A549 (cell line): ENCODE results near the gene TNFRSF13B. TPM values are rescaled to one million over a fixed set of nuclear protein-coding genes. Genes with fewer than 3 reads are reported as not detected.

ENCODE experiments used
- ATAC-seq, 2 experiments: fragments of 200-7000 bp in 1 of 2; fragments of >200 bp in 1 of 2; cut with Nextera tagmentation in 1 of 2; cut with Tn5 transposase in 1 of 2; 3 replicates each; pipeline versions ENCODE4 v1.8.0 to v1.9.1; 2018 to 2020; ENCODE audit warnings: mild to moderate bottlenecking in 1 of 2, moderate library complexity in 1 of 2
- CTCF ChIA-PET: fragments of 300-600 bp; sonication (Branson Sonifier 250); formaldehyde crosslinking; extraction: SDS; loops from one replicate; lab custom pipeline; 2021; ENCODE audit warnings: antibody characterized with exemption, inconsistent platforms; lab: Yijun Ruan, JAX
- POLR2A ChIA-PET: fragments of 350-600 bp; formaldehyde crosslinking; extraction: SDS; loops from one replicate; lab custom pipeline; 2021; ENCODE audit warnings: antibody characterized with exemption, inconsistent platforms; lab: Yijun Ruan, JAX
- DNase-seq, 2 experiments: peaks; one replicate each; pipeline versions ENCODE4 v3.0.0 to v3.0.0-alpha.2; 2011 to 2016; ENCODE audit warnings: low read depth in 1 of 2, low spot score in 1 of 2
- FAIRE-seq: peaks from 2 replicates; lab custom pipeline; 2011; peaks lifted over from hg19 to GRCh38; lab: Jason Lieb, UNC
- H3K27ac ChIP-seq, 2 experiments: fragments of >200 bp; sonication (Bioruptor Twin); formaldehyde crosslinking; 3 replicates each; pipeline ENCODE4 v1.5.1; 2016 to 2017
- H3K4me1 ChIP-seq: fragments of >200 bp; sonication (Bioruptor Twin); formaldehyde crosslinking; 3 replicates; pipeline ENCODE4 v1.6.1; 2016
- H3K4me2 ChIP-seq: fragments of >200 bp; sonication (Bioruptor Twin); formaldehyde crosslinking; 3 replicates; pipeline ENCODE4 v1.6.1; 2016
- H3K4me3 ChIP-seq: fragments of >200 bp; sonication (Bioruptor Twin); formaldehyde crosslinking; 3 replicates; pipeline ENCODE4 v1.5.1; 2016
- H3K9me3 ChIP-seq: fragments of >200 bp; sonication (Bioruptor Twin); formaldehyde crosslinking; 3 replicates; pipeline ENCODE4 v1.6.1; 2016
- ATOH8 ChIP-seq: fragments of 250-450 bp; sonication (Bioruptor Pico); IDR thresholded peaks from 2 replicates; pipeline ENCODE4 v1.5.0; 2020; ENCODE audit warnings: low read depth, mild to moderate bottlenecking, moderate library complexity
- CBX2 ChIP-seq: fragments of 200-600 bp; sonication (generic); IDR thresholded peaks from 2 replicates; pipeline ENCODE4 v1.6.1; 2016; ENCODE audit warnings: low read depth, mild to moderate bottlenecking, borderline replicate concordance
- CEBPB ChIP-seq, 2 experiments: fragments of >200 bp in 1 of 2; sonication (Bioruptor Twin) in 1 of 2; formaldehyde crosslinking in 1 of 2; IDR thresholded peaks; 2 replicates each; pipeline ENCODE4 v1.6.1; 2012 to 2016
- CTCF ChIP-seq: fragments of >200 bp; sonication (Bioruptor Twin); formaldehyde crosslinking; IDR thresholded peaks from 3 replicates; pipeline ENCODE4 v1.5.1; 2016
- EHF ChIP-seq: fragments of 250-450 bp; sonication (Bioruptor Pico); IDR thresholded peaks from 2 replicates; pipeline ENCODE4 v1.5.0; 2020; ENCODE audit warnings: mild to moderate bottlenecking
- EHMT2 ChIP-seq: fragments of 200-600 bp; sonication (generic); IDR thresholded peaks from 2 replicates; pipeline ENCODE4 v1.6.1; 2016; ENCODE audit warnings: antibody characterized with exemption, low read depth, mild to moderate bottlenecking, moderate library complexity
- EP300 ChIP-seq, 2 experiments: fragments of >200 bp; sonication (Bioruptor Twin); formaldehyde crosslinking; IDR thresholded peaks; 2 replicates in 1 of 2; 3 replicates in 1 of 2; pipeline ENCODE4 v1.6.1; 2016 to 2017
- ESRRA ChIP-seq: fragments of 150-350 bp; IDR thresholded peaks from 2 replicates; pipeline ENCODE4 v1.6.1; 2014; ENCODE audit warnings: mild to moderate bottlenecking, low read length, borderline replicate concordance
- FOSL2 ChIP-seq, 2 experiments: fragments of 450-650 bp in 1 of 2; fragments of >200 bp in 1 of 2; sonication (Bioruptor Twin) in 1 of 2; formaldehyde crosslinking; IDR thresholded peaks; 2 replicates each; pipeline versions ENCODE4 v1.5.0 to v1.6.1; 2016 to 2020; ENCODE audit warnings: mild to moderate bottlenecking in 1 of 2, moderate library complexity in 1 of 2
- HDAC2 ChIP-seq: fragments of 200-600 bp; sonication (generic); IDR thresholded peaks from 2 replicates; pipeline ENCODE4 v1.6.1; 2016
- HOXA7 ChIP-seq: fragments of 250-450 bp; sonication (Bioruptor Pico); IDR thresholded peaks from 2 replicates; pipeline ENCODE4 v1.5.0; 2020; ENCODE audit warnings: mild to moderate bottlenecking, moderate library complexity
- HOXB13 ChIP-seq: fragments of 250-450 bp; sonication (Bioruptor Pico); IDR thresholded peaks from 2 replicates; pipeline ENCODE4 v1.5.0; 2020; ENCODE audit warnings: low read depth, mild to moderate bottlenecking, moderate library complexity
- HOXB5 ChIP-seq: fragments of 250-450 bp; sonication (Bioruptor Pico); IDR thresholded peaks from 2 replicates; pipeline ENCODE4 v1.5.0; 2020; ENCODE audit warnings: mild to moderate bottlenecking, moderate library complexity
- MAFK ChIP-seq: fragments of 450-650 bp; IDR thresholded peaks from 2 replicates; pipeline ENCODE4 v1.6.1; 2014; ENCODE audit not compliant: partially characterized antibody
- NFE2L2 ChIP-seq: fragments of 150-350 bp; conservative IDR thresholded peaks from 2 replicates; pipeline ENCODE4 v1.6.1; 2014; ENCODE audit warnings: low read length
- NPAS2 ChIP-seq: fragments of 250-450 bp; sonication (Bioruptor Pico); IDR thresholded peaks from 2 replicates; pipeline ENCODE4 v1.8.0; 2022; ENCODE audit warnings: mild to moderate bottlenecking, moderate library complexity, borderline replicate concordance
- PHF8 ChIP-seq: fragments of 200-600 bp; sonication (generic); IDR thresholded peaks from 2 replicates; pipeline ENCODE4 v1.6.1; 2016; ENCODE audit warnings: low read depth, mild to moderate bottlenecking, antibody characterized with exemption, moderate library complexity, borderline replicate concordance
- RAD21 ChIP-seq, 2 experiments: fragments of >200 bp in 1 of 2; sonication (Bioruptor Twin) in 1 of 2; formaldehyde crosslinking in 1 of 2; IDR thresholded peaks in 1 of 2; conservative IDR thresholded peaks in 1 of 2; 2 replicates in 1 of 2; 3 replicates in 1 of 2; pipeline ENCODE4 v1.6.1; 2012 to 2018; ENCODE audit warnings: inconsistent platforms in 1 of 2
- RARB ChIP-seq: fragments of 250-450 bp; sonication (Bioruptor Pico); IDR thresholded peaks from 2 replicates; pipeline ENCODE4 v1.8.0; 2021; ENCODE audit warnings: mild to moderate bottlenecking, moderate library complexity
- RCOR1 ChIP-seq: fragments of 150-350 bp; IDR thresholded peaks from 2 replicates; pipeline ENCODE4 v1.6.1; 2014; ENCODE audit warnings: antibody characterized with exemption, low read length, low read depth
- RFX5 ChIP-seq: fragments of 450-650 bp; IDR thresholded peaks from 2 replicates; pipeline ENCODE4 v1.7.1; 2014; ENCODE audit warnings: antibody characterized with exemption, mild to moderate bottlenecking, moderate library complexity
- SMC3 ChIP-seq: fragments of >200 bp; sonication (Bioruptor Twin); formaldehyde crosslinking; IDR thresholded peaks from 3 replicates; pipeline ENCODE4 v1.6.1; 2018; ENCODE audit warnings: inconsistent platforms
- TFCP2L1 ChIP-seq: fragments of 250-450 bp; sonication (Bioruptor Pico); IDR thresholded peaks from 2 replicates; pipeline ENCODE4 v1.5.0; 2021; ENCODE audit warnings: mild to moderate bottlenecking
- USF2 ChIP-seq: fragments of 450-650 bp; IDR thresholded peaks from 2 replicates; pipeline ENCODE4 v1.6.1; 2014; ENCODE audit warnings: antibody characterized with exemption
- WGBS: methylation state at CpG from one replicate; pipeline ENCODE4 v1.1.6; 2017; ENCODE audit errors: missing lambda C conversion rate; 5-methylcytosine and 5-hydroxymethylcytosine counted together
- polyA plus RNA-seq, 4 experiments: library from polyadenylated mRNA; depleted of rRNA in 3 of 4; stranded (reverse); fragments of >200 nt; fragmentation: RNase III in 1 of 4; extraction: RNeasy Plus Mini Kit Qiagen cat#74134 plus additional on column Dnase treatment in 1 of 4; gene quantifications; 2 replicates in 3 of 4; 3 replicates in 1 of 4; pipeline ENCODE4 v1.2.3, GENCODE V29; 2011 to 2017
- TF ChIP-seq, protein P1 (sequence below): fragments of 150-350 bp; IDR thresholded peaks from 2 replicates; pipeline ENCODE4 v1.6.1; 2014; ENCODE audit warnings: low read depth, mild to moderate bottlenecking, low read length
- TF ChIP-seq, protein P2 (sequence below): fragments of >200 bp; sonication (Bioruptor Twin); formaldehyde crosslinking; IDR thresholded peaks from 3 replicates; pipeline ENCODE4 v1.6.1; 2016
- TF ChIP-seq, protein P3 (sequence below): IDR thresholded peaks from 2 replicates; pipeline ENCODE4 v1.6.1; 2012; ENCODE audit warnings: low read depth, borderline replicate concordance
- TF ChIP-seq, protein P4 (sequence below): IDR thresholded peaks from 2 replicates; pipeline ENCODE4 v1.6.1; 2012

Gene TNFRSF13B
- polyA plus RNA-seq, 2 of the 4 experiments (the other 2 are of a cell fraction) = not detected

DNA sequence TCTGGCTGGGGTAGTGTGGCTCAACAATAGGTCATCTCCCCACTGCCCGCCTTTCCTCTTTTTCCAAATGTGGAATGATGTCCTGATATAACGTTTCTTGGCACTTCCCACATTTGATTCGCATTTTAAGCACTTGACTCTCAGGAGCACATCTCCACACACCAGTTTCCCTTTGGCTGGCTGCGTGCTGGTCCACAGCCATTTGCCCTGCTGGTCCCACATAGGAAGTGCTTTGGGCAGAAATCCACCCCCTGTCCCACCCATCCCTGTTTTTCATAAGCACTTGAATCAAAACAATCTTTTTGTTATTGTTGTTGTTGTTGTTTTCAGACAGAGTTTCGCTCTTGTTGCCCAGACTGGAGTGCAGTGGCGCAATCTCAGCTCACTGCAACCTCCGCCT, 24.0 kb upstream of the TNFRSF13B start:
- H3K4me2 ChIP-seq = no peak overlapping the region
- ChIA-PET POLR2A (no interaction called here), CTCF (interaction anchor here (1.2 kb wide), 1 partner anchor 14 kb away, joined by 3 read pairs; no protein-coding TSS in a partner anchor)
- WGBS = 80% methylated on average over 7 of the region's 7 CpGs
- H3K4me3 ChIP-seq = no peak overlapping the region
- H3K4me1 ChIP-seq = peaks cover 4% of the 10 kb centered on the region; the same call in 1 of the 3 replicates
- no peak overlapping the region for H3K27ac ChIP-seq
- FAIRE-seq = no peak
- no peak for DNase-seq
- TF ChIP-seq EHF (CRISPR knock-in tag) (no peak), CEBPB (IDR thresholded peaks at IDR 0.05) (no peak), NPAS2 (CRISPR knock-in tag) (no peak), PHF8 (no peak), ESRRA (no peak), FOSL2 (IDR thresholded peaks at IDR 0.05) (no peak), FOSL2 (CRISPR knock-in tag; IDR thresholded peaks at IDR 0.05) (no peak), RAD21 (conservative IDR thresholded peaks at IDR 0.05 in 1 of 2, IDR thresholded peaks at IDR 0.05 in 1 of 2) (no peak), RCOR1 (no peak), CBX2 (no peak), EP300 (IDR thresholded peaks at IDR 0.05) (no peak), USF2 (no peak), ATOH8 (CRISPR knock-in tag) (no peak)
- TF ChIP-seq, protein P1, sequence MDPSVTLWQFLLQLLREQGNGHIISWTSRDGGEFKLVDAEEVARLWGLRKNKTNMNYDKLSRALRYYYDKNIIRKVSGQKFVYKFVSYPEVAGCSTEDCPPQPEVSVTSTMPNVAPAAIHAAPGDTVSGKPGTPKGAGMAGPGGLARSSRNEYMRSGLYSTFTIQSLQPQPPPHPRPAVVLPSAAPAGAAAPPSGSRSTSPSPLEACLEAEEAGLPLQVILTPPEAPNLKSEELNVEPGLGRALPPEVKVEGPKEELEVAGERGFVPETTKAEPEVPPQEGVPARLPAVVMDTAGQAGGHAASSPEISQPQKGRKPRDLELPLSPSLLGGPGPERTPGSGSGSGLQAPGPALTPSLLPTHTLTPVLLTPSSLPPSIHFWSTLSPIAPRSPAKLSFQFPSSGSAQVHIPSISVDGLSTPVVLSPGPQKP = no peak
- TF ChIP-seq, protein P2, sequence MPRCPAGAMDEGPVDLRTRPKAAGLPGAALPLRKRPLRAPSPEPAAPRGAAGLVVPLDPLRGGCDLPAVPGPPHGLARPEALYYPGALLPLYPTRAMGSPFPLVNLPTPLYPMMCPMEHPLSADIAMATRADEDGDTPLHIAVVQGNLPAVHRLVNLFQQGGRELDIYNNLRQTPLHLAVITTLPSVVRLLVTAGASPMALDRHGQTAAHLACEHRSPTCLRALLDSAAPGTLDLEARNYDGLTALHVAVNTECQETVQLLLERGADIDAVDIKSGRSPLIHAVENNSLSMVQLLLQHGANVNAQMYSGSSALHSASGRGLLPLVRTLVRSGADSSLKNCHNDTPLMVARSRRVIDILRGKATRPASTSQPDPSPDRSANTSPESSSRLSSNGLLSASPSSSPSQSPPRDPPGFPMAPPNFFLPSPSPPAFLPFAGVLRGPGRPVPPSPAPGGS = no peak
- TF ChIP-seq, protein P3, sequence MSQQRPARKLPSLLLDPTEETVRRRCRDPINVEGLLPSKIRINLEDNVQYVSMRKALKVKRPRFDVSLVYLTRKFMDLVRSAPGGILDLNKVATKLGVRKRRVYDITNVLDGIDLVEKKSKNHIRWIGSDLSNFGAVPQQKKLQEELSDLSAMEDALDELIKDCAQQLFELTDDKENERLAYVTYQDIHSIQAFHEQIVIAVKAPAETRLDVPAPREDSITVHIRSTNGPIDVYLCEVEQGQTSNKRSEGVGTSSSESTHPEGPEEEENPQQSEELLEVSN = no peak
- no peaks in the 10 kb centered on the region for H3K9me3 ChIP-seq
- no peak for ATAC-seq

DNA sequence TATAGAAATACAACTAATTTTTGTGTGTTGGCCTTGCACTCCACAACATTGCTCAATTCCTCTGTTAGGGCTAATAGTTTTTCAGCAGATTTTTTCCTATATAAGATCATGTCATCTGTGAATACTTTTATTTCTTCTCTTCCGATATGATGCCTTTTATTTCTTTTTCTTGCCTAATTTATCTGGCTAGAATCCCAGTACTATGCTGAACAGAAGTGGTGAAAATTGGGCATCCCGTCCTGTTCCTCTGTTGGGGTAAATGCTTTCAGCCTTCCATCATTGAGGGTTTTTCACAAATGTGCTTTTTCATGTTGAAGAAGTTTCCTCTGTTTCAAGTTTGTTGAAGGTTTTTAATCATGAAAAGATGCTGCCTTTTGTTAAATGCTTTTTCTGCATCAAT, 22.7 kb upstream of the TNFRSF13B start:
- Histone ChIP-seq H3K4me3 (no peak overlapping the region), H3K4me2 (no peak overlapping the region), H3K4me1 (peaks cover 10% of the 10 kb centered on the region; the same call in 1 of the 3 replicates), H3K27ac (no peak overlapping the region), H3K9me3 (no peaks in the 10 kb centered on the region)
- TF ChIP-seq SMC3 (no peak), NFE2L2 (no peak), HOXB5 (CRISPR knock-in tag) (no peak), HDAC2 (no peak), HOXA7 (no peak), RFX5 (no peak), PHF8 (no peak), TFCP2L1 (CRISPR knock-in tag) (no peak), RARB (CRISPR knock-in tag) (no peak), HOXB13 (CRISPR knock-in tag) (no peak), ATOH8 (CRISPR knock-in tag) (no peak), CEBPB (IDR thresholded peaks at IDR 0.05) (no peak), EHMT2 (no peak), MAFK (no peak), CTCF (no peak)
- TF ChIP-seq, protein P4, sequence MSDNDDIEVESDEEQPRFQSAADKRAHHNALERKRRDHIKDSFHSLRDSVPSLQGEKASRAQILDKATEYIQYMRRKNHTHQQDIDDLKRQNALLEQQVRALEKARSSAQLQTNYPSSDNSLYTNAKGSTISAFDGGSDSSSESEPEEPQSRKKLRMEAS = no peak
- TF ChIP-seq, protein P1 = no peak
- ATAC-seq = no peak
- CTCF ChIA-PET = interaction anchor here (1.0 to 1.6 kb wide), 4 partner anchors 15 to 152 kb away, joined by 3 to 6 read pairs (median 3); no protein-coding TSS in a partner anchor
- no peak for FAIRE-seq
- POLR2A ChIA-PET = no interaction called here
- no peak for DNase-seq
- 75% methylated on average over 2 of the region's 2 CpGs for WGBS
